SK-N-MC (cell line): Measurements from ENCODE around the gene HES6.

ENCODE experiments used
- DNase-seq: peaks from one replicate; pipeline ENCODE4 v3.0.0-alpha.2; 2011; ENCODE audit warnings: low read depth, low spot score
- H3K27ac ChIP-seq: fragments of 200-600 bp; sonication (generic); 2 replicates; pipeline ENCODE4 v1.5.1; 2016; ENCODE audit warnings: mixed run types
- H3K36me3 ChIP-seq: fragments of 200-600 bp; sonication (generic); 2 replicates; pipeline ENCODE4 v1.6.1; 2017; ENCODE audit warnings: antibody characterized with exemption, low read length, mixed read lengths; ENCODE audit not compliant: insufficient read depth
- H3K4me3 ChIP-seq: fragments of 200-600 bp; sonication (generic); 2 replicates; pipeline ENCODE4 v1.5.1; 2016
- H3K9ac ChIP-seq: fragments of 200-600 bp; sonication (generic); 2 replicates; pipeline ENCODE4 v1.8.0; 2017; ENCODE audit warnings: mixed run types, mixed read lengths; ENCODE audit not compliant: insufficient read length
- H3K9me3 ChIP-seq: fragments of 200-600 bp; sonication (generic); 2 replicates; pipeline ENCODE4 v1.6.1; 2017; ENCODE audit warnings: low read depth, mild to moderate bottlenecking, antibody characterized with exemption, low read length, moderate library complexity, mixed read lengths
- EZH2 ChIP-seq: fragments of 200-600 bp; sonication (generic); IDR thresholded peaks from one replicate; pipeline ENCODE4 v1.6.1; 2017; ENCODE audit warnings: antibody characterized with exemption
- FOXP2 ChIP-seq: optimal IDR thresholded peaks from 2 replicates; pipeline ENCODE3; 2011; ENCODE audit warnings: mild to moderate bottlenecking, moderate library complexity; ENCODE audit not compliant: insufficient read depth; ENCODE audit errors: extremely low read length, control extremely low read depth
- POLR2AphosphoS5 ChIP-seq: IDR thresholded peaks from 2 replicates; pipeline ENCODE4 v1.6.1; 2012; ENCODE audit warnings: mild to moderate bottlenecking, low read depth, low read length, borderline replicate concordance

Gene HES6

GRCh38 chr2:238202326-238203093, 37.3 kb downstream of the HES6 start:
- peaks cover 8% of the 10 kb centered on the region; the same call in 1 of the 2 replicates for H3K36me3 ChIP-seq
- TF ChIP-seq EZH2 (no peak), POLR2AphosphoS5 (no peak), FOXP2 (no peak)
- peak overlapping the region; percentile 90 for H3K4me3 ChIP-seq
- peak overlapping the region; percentile 95 for H3K9ac ChIP-seq
- H3K27ac ChIP-seq = peak overlapping the region; percentile 57; the same call in 1 of the 2 replicates
- no peaks in the 10 kb centered on the region for H3K9me3 ChIP-seq
- DNase-seq = no peak

- no peak for DNase-seq
- H3K9me3 ChIP-seq = no peaks in the 10 kb centered on the region
Observed at GRCh38 chr2:238190445-238190844, 49.4 kb downstream of the HES6 start.

More at GRCh38 chr2:238190445-238190844, 49.4 kb downstream of the HES6 start:
- H3K9ac ChIP-seq = no peak overlapping the region
- no peak overlapping the region for H3K4me3 ChIP-seq
- H3K27ac ChIP-seq = peak overlapping the region; percentile 53; the same call in 1 of the 2 replicates
- no peak for TF ChIP-seq POLR2AphosphoS5
- TF ChIP-seq EZH2 = no peak
- no peak for TF ChIP-seq FOXP2
- H3K36me3 ChIP-seq = peaks cover 89% of the 10 kb centered on the region
